Trophoblast cell (in vitro differentiated cells and primary cell): ENCODE data around the gene P4HTM.

Experiments used
- DNase-seq, 2 donors: peaks; one replicate each; pipeline ENCODE4 v3.0.0-alpha.2; 2016
- H2AFZ ChIP-seq: 2 replicates; pipeline ENCODE4 v1.6.1; 2013; ENCODE audit warnings: low read length, moderate library complexity, mild to moderate bottlenecking; ENCODE audit not compliant: insufficient read depth, poor library complexity
- H2AK5ac ChIP-seq: 2 replicates; pipeline ENCODE4 v1.6.1; 2013; ENCODE audit warnings: mild to moderate bottlenecking, low read length
- H2BK120ac ChIP-seq: 2 replicates; pipeline ENCODE4 v1.6.1; 2013; ENCODE audit warnings: low read length, mild to moderate bottlenecking, moderate library complexity; ENCODE audit not compliant: insufficient read depth, poor library complexity
- H2BK12ac ChIP-seq: 2 replicates; pipeline ENCODE4 v1.6.1; 2013; ENCODE audit warnings: mild to moderate bottlenecking, low read length, moderate library complexity
- H2BK5ac ChIP-seq: 2 replicates; pipeline ENCODE4 v1.6.1; 2013; ENCODE audit warnings: low read length, low read depth, moderate library complexity, mild to moderate bottlenecking; ENCODE audit not compliant: poor library complexity
- H3K14ac ChIP-seq: 2 replicates; pipeline ENCODE4 v1.6.1; 2013; ENCODE audit warnings: mild to moderate bottlenecking, low read length
- H3K18ac ChIP-seq: 2 replicates; pipeline ENCODE4 v1.6.1; 2013; ENCODE audit warnings: mild to moderate bottlenecking, low read length
- H3K23ac ChIP-seq: 2 replicates; pipeline ENCODE4 v1.6.1; 2013; ENCODE audit warnings: low read length
- H3K27ac ChIP-seq: 2 replicates; pipeline ENCODE4 v1.5.1; 2013; ENCODE audit warnings: low read depth, mild to moderate bottlenecking, inconsistent platforms, low read length, moderate library complexity
- H3K27me3 ChIP-seq: 2 replicates; pipeline ENCODE4 v1.6.1; 2013; ENCODE audit warnings: inconsistent platforms, mild to moderate bottlenecking, low read length, moderate library complexity; ENCODE audit not compliant: insufficient read depth
- H3K36me3 ChIP-seq, 2 experiments: 1 replicate in 1 of 2; 2 replicates in 1 of 2; pipeline ENCODE4 v1.6.1; 2013; ENCODE audit warnings: low read length in 2 of 2, mild to moderate bottlenecking in 2 of 2, moderate library complexity in 1 of 2; ENCODE audit not compliant: insufficient read depth in 2 of 2, control insufficient read depth in 1 of 2
- H3K4ac ChIP-seq: 2 replicates; pipeline ENCODE4 v1.6.1; 2013; ENCODE audit warnings: low read depth, mild to moderate bottlenecking, low read length, moderate library complexity
- H3K4me1 ChIP-seq, 2 experiments: 1 replicate in 1 of 2; 2 replicates in 1 of 2; pipeline ENCODE4 v1.6.1; 2013; ENCODE audit warnings: low read length in 2 of 2, mild to moderate bottlenecking in 2 of 2, moderate library complexity in 1 of 2; ENCODE audit not compliant: insufficient read depth in 2 of 2, control insufficient read depth in 1 of 2
- H3K4me2 ChIP-seq: 2 replicates; pipeline ENCODE4 v1.6.1; 2013; ENCODE audit warnings: inconsistent platforms, mild to moderate bottlenecking, low read length, moderate library complexity
- H3K4me3 ChIP-seq: 2 replicates; pipeline ENCODE4 v1.5.1; 2013; ENCODE audit warnings: mild to moderate bottlenecking, low read depth, low read length, inconsistent platforms
- H3K79me1 ChIP-seq: one replicate; pipeline ENCODE4 v1.6.1; 2013; ENCODE audit warnings: low read length
- H3K79me2 ChIP-seq: 2 replicates; pipeline ENCODE4 v1.6.1; 2013; ENCODE audit warnings: low read length, mild to moderate bottlenecking; ENCODE audit not compliant: control insufficient read depth, insufficient read depth, poor library complexity
- H3K9ac ChIP-seq: 2 replicates; pipeline ENCODE4 v1.6.1; 2013; ENCODE audit warnings: mild to moderate bottlenecking, low read length
- H3K9me3 ChIP-seq: 2 replicates; pipeline ENCODE4 v1.6.1; 2013; ENCODE audit warnings: low read depth, mild to moderate bottlenecking, control low read depth, inconsistent platforms, low read length; ENCODE audit not compliant: insufficient read depth
- H4K12ac ChIP-seq: 2 replicates; pipeline ENCODE4 v1.6.1; 2013; ENCODE audit warnings: low read depth, mild to moderate bottlenecking, low read length, moderate library complexity
- H4K8ac ChIP-seq: 2 replicates; pipeline ENCODE4 v1.6.1; 2013; ENCODE audit warnings: low read depth, mild to moderate bottlenecking, low read length, moderate library complexity
- H4K91ac ChIP-seq: one replicate; pipeline ENCODE4 v1.6.1; 2013; ENCODE audit warnings: low read depth, mild to moderate bottlenecking, low read length, moderate library complexity
- WGBS: extraction: QIAGEN DNeasy Blood & Tissue Kit; methylation state at CpG from one replicate; pipeline ENCODE4 v1.1.7; 2013; ENCODE audit warnings: missing lambda C conversion rate; ENCODE audit not compliant: insufficient read length, insufficient coverage; ENCODE audit errors: extremely low coverage; 5-methylcytosine and 5-hydroxymethylcytosine counted together

Gene P4HTM

DNA sequence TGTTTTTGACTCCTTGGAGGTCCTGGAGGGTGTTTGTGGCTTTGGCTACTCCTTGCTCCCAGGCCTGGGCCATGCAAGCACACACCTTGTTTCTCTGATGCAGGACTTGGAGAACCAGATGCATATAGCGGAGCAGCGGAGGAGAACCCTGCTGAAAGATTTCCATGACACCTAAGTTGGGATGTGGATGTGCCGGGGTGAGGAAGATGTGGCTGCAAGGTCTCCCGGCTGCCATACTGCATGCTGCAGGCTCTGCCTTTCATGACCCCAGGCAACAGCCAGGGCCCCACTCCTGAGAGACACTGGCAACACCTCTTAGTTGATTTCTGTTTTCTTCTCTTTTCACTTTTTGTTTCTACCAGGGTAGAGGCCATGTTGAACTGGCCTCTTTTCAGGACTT, 6.9 kb upstream of the P4HTM start:
- no peak overlapping the region for H3K9ac ChIP-seq
- H4K12ac ChIP-seq, result no peak overlapping the region
- WGBS, result no CpG with 5 or more reads among the region's 4 CpGs
- H4K91ac ChIP-seq, result no peak overlapping the region
- no peak overlapping the region for H3K27ac ChIP-seq
- H3K23ac ChIP-seq, result no peak overlapping the region
- peaks cover 37 to 54% of the 10 kb centered on the region in 2 experiments for H3K36me3 ChIP-seq
- H3K27me3 ChIP-seq, result no peaks in the 10 kb centered on the region
- H3K4me1 ChIP-seq, result peaks cover 0 to 2% of the 10 kb centered on the region in 2 experiments
- no peaks in the 10 kb centered on the region for H3K79me1 ChIP-seq
- no peaks in the 10 kb centered on the region for H3K9me3 ChIP-seq
- H2BK5ac ChIP-seq, result no peak overlapping the region
- no peak overlapping the region for H2AFZ ChIP-seq
- H3K79me2 ChIP-seq, result no peaks in the 10 kb centered on the region
- H3K4ac ChIP-seq, result no peak overlapping the region
- no peak overlapping the region for H2AK5ac ChIP-seq
- no peak overlapping the region for H4K8ac ChIP-seq
- no peak overlapping the region for H3K4me2 ChIP-seq
- peak overlapping the region; percentile 30 for H3K4me3 ChIP-seq
- H2BK12ac ChIP-seq, result no peak overlapping the region
- DNase-seq, result no peak
- H3K18ac ChIP-seq, result no peak overlapping the region
- no peak overlapping the region for H3K14ac ChIP-seq
- H2BK120ac ChIP-seq, result no peak overlapping the region

DNA sequence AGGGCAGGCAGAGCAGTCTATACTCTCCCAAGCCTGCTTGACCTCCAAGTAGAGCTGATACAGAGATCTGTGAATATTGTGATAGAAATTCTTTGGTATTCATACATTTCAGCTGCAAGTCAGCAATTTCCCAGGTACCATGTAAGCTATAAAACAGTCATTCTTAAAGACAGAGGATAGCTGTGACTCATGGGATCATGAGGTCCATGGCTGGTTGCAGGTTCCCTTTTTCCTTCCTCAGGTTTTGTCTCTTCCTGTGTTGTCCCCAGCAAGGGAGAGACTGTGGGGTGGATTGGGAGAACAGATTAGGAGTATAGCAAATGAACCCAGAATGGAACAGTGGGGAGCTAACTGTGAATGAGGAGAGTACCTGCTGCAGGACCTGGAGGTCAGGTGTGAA, 5.4 kb upstream of the P4HTM start:
- Histone ChIP-seq H2AFZ (no peak overlapping the region), H3K18ac (no peak overlapping the region), H3K9ac (no peak overlapping the region), H2AK5ac (no peak overlapping the region), H3K4me1 (peaks cover 6 to 7% of the 10 kb centered on the region in 2 experiments), H2BK5ac (no peak overlapping the region), H3K79me2 (no peaks in the 10 kb centered on the region), H4K91ac (no peak overlapping the region), H3K79me1 (peaks cover 4% of the 10 kb centered on the region), H3K23ac (no peak overlapping the region), H3K4me2 (no peak overlapping the region), H2BK12ac (no peak overlapping the region), H3K9me3 (no peaks in the 10 kb centered on the region), H4K12ac (no peak overlapping the region), H3K14ac (no peak overlapping the region), H2BK120ac (no peak overlapping the region), H3K4me3 (no peak overlapping the region), H3K27me3 (no peaks in the 10 kb centered on the region), H3K4ac (no peak overlapping the region), H4K8ac (no peak overlapping the region), H3K36me3 (peaks cover 32 to 43% of the 10 kb centered on the region in 2 experiments), H3K27ac (no peak overlapping the region)
- no peak for DNase-seq

DNA sequence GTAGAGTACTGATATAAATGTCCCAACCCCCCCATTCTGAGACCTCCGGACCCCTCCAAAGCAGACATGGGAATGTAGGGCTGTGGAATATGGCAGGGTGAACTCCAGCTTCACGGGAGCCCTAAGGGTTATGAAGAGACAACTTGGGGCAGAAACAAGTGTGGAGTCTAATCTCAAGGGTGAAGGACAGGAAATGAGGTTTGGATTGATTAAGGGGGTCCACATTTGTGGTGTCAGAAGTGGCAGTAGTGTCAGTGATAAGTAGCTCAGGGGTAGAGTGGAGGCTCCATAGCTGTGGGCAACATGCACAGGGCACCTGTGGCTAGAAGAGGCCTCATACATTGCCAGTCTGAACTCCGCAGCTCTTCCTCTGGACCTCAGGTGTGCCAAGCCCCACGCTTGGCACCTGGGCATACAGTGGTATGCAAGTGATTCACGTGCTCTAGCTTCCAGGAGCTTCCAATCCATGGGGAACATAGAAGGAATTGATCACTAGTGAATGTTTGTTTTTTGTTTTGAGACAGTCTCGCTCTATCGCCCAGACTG, 4.1 kb upstream of the P4HTM start:
- Histone ChIP-seq H2BK120ac (no peak overlapping the region), H3K36me3 (peaks cover 24 to 34% of the 10 kb centered on the region in 2 experiments), H3K4ac (no peak overlapping the region), H3K4me3 (no peak overlapping the region), H4K8ac (no peak overlapping the region), H2BK5ac (no peak overlapping the region), H4K12ac (no peak overlapping the region), H3K4me1 (peaks cover 11 to 13% of the 10 kb centered on the region in 2 experiments), H3K4me2 (no peak overlapping the region), H2AFZ (no peak overlapping the region), H3K9me3 (no peaks in the 10 kb centered on the region), H4K91ac (no peak overlapping the region), H3K18ac (no peak overlapping the region), H2AK5ac (no peak overlapping the region), H3K79me2 (peaks cover 3% of the 10 kb centered on the region), H3K9ac (peak overlapping the region; percentile 28), H2BK12ac (no peak overlapping the region), H3K79me1 (peaks cover 10% of the 10 kb centered on the region), H3K27ac (no peak overlapping the region), H3K27me3 (no peaks in the 10 kb centered on the region), H3K14ac (no peak overlapping the region), H3K23ac (no peak overlapping the region)
- DNase-seq, result no peak
- WGBS, result no CpG with 5 or more reads among the region's 7 CpGs

DNA sequence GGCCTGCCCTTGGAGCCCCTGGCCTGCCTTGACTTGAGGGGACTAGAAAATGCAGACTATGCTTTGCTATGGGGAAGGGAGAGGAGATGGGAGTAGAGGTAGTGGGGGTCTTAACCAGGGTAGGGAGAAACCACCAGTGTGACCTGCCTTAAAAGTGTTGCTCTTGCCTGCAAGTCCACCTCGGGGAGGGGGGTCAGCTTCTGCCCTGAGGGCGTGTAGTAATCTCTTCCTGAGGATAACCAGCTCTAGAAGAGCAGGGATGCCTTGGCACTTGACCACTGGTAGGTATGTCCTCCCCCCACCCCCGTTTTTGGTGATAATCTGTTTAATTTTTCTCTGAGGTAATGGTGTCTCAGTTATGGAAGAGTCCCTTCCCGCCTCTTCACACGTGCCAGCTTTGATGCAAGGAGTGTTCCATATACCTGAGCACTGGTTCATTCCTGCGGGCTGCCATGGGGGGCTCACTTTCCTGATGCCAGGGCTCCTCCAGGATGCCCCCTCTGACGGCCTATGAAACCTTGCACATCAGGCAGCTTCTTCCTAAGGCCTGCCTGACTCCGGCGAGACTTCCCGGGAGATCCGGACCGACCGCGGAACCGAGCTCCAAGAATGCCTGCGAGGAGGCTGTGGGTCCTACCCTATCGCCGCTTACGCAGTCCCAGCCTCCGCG, 780 bp upstream of the P4HTM start:
- Histone ChIP-seq H3K4me3 (peak overlapping the region; percentile 78), H3K27me3 (no peaks in the 10 kb centered on the region), H3K4me1 (peaks cover 13 to 15% of the 10 kb centered on the region in 2 experiments), H4K8ac (peak overlapping the region; percentile 66), H3K18ac (peak overlapping the region; percentile 47), H3K9ac (peak overlapping the region; percentile 11), H3K14ac (peak overlapping the region; percentile 54), H3K9me3 (no peaks in the 10 kb centered on the region), H2AFZ (no peak overlapping the region), H3K36me3 (peaks cover 5 to 9% of the 10 kb centered on the region in 2 experiments), H3K4me2 (peak overlapping the region; percentile 89), H3K4ac (no peak overlapping the region), H3K27ac (peak overlapping the region; percentile 82), H4K91ac (peak overlapping the region; percentile 41), H2BK5ac (peak overlapping the region; percentile 59), H4K12ac (peak overlapping the region; percentile 46), H2BK120ac (peak overlapping the region; percentile 41), H2BK12ac (peak overlapping the region; percentile 51), H3K23ac (no peak overlapping the region), H2AK5ac (peak overlapping the region; percentile 44), H3K79me1 (peaks cover 10% of the 10 kb centered on the region), H3K79me2 (peaks cover 3% of the 10 kb centered on the region)
- WGBS, result no CpG with 5 or more reads among the region's 21 CpGs
- no peak for DNase-seq
